NT2/D1 (cell line): Measurements from ENCODE around the gene DTWD2.

Source experiments
- SUZ12 ChIP-seq: IDR thresholded peaks from 2 replicates; pipeline ENCODE4 v1.6.1; 2011; ENCODE audit not compliant: insufficient read length, insufficient read depth; ENCODE audit errors: extremely low read depth
- YY1 ChIP-seq: IDR thresholded peaks from 2 replicates; pipeline ENCODE4 v1.6.1; 2011; ENCODE audit not compliant: insufficient read length, insufficient read depth
- ZNF274 ChIP-seq: IDR thresholded peaks from 2 replicates; pipeline ENCODE4 v1.6.1; 2011; ENCODE audit warnings: mild to moderate bottlenecking, low read depth, low read length

- TF ChIP-seq YY1 = no peak
- TF ChIP-seq SUZ12 = no peak
- TF ChIP-seq ZNF274 = no peak
These were observed 50.8 kb downstream of the DTWD2 start for GRCh38 chr5:118937393-118938061.
